ENCODE results near the gene SLC35C1.
A peak's percentile ranks its signal among the peaks of the same experiment; 100 is the strongest.

SLC35C1 gene

GRCh38 chr11:45804761-45805304, at the start of gene SLC35C1:
Gene SLC35C1 (plus strand): TSS chr11:45805149. CDS start chr11:45805802, 653 bp downstream.
- DNase-seq (ENCODE audit: low read depth), result peak; percentile 88

GRCh38 chr11:45755281-45755859, 49.6 kb upstream of the SLC35C1 start:
- no peak for DNase-seq (ENCODE audit: low read depth)

- no peak for DNase-seq (ENCODE audit: low read depth)
Measured at GRCh38 chr11:45756384-45757010, 48.5 kb upstream of the SLC35C1 start.

GRCh38 chr11:45757672-45758071, 47.3 kb upstream of the SLC35C1 start:
- DNase-seq (ENCODE audit: low read depth), result no peak

GRCh38 chr11:45761659-45762058, 43.3 kb upstream of the SLC35C1 start:
- no peak for DNase-seq (ENCODE audit: low read depth)

- DNase-seq (ENCODE audit: low read depth), result no peak
Measured at GRCh38 chr11:45765107-45765668, 39.8 kb upstream of the SLC35C1 start.

- no peak for DNase-seq (ENCODE audit: low read depth)
Measured at GRCh38 chr11:45765836-45766235, 39.1 kb upstream of the SLC35C1 start.

GRCh38 chr11:45766469-45766868, 38.5 kb upstream of the SLC35C1 start:
- no peak for DNase-seq (ENCODE audit: low read depth)

- no peak for DNase-seq (ENCODE audit: low read depth)
Measured at GRCh38 chr11:45768486-45768885, 36.5 kb upstream of the SLC35C1 start.

GRCh38 chr11:45769960-45770359, 35.0 kb upstream of the SLC35C1 start:
- no peak for DNase-seq (ENCODE audit: low read depth)

- DNase-seq (ENCODE audit: low read depth), result no peak
Measured at GRCh38 chr11:45771193-45771565, 33.8 kb upstream of the SLC35C1 start.

GRCh38 chr11:45771566-45772448, 33.1 kb upstream of the SLC35C1 start:
- peak; percentile 36 for DNase-seq (ENCODE audit: low read depth)

- no peak for DNase-seq (ENCODE audit: low read depth)
Measured at GRCh38 chr11:45772449-45772774, 32.5 kb upstream of the SLC35C1 start.

GRCh38 chr11:45772986-45773785, 31.8 kb upstream of the SLC35C1 start:
- no peak for DNase-seq (ENCODE audit: low read depth)

GRCh38 chr11:45773786-45774655, 30.9 kb upstream of the SLC35C1 start:
- DNase-seq (ENCODE audit: low read depth), result no peak

- DNase-seq (ENCODE audit: low read depth), result no peak
Measured at GRCh38 chr11:45774786-45775185, 30.2 kb upstream of the SLC35C1 start.

GRCh38 chr11:45777127-45777969, 27.6 kb upstream of the SLC35C1 start:
- no peak for DNase-seq (ENCODE audit: low read depth)

GRCh38 chr11:45778341-45778740, 26.6 kb upstream of the SLC35C1 start:
- DNase-seq (ENCODE audit: low read depth), result no peak

GRCh38 chr11:45779602-45780001, 25.3 kb upstream of the SLC35C1 start:
- DNase-seq (ENCODE audit: low read depth), result no peak

- no peak for DNase-seq (ENCODE audit: low read depth)
Measured at GRCh38 chr11:45786272-45786671, 18.7 kb upstream of the SLC35C1 start.

Measured in fibroblast of the conjunctiva (primary cell).